ENCODE measurements around the gene OXT.
"Not testable (repeated sequence)": the region's sequence is repeated elsewhere in the genome, so short reads cannot be mapped to it uniquely, and the experiment has no call there.

Gene OXT

DNA sequence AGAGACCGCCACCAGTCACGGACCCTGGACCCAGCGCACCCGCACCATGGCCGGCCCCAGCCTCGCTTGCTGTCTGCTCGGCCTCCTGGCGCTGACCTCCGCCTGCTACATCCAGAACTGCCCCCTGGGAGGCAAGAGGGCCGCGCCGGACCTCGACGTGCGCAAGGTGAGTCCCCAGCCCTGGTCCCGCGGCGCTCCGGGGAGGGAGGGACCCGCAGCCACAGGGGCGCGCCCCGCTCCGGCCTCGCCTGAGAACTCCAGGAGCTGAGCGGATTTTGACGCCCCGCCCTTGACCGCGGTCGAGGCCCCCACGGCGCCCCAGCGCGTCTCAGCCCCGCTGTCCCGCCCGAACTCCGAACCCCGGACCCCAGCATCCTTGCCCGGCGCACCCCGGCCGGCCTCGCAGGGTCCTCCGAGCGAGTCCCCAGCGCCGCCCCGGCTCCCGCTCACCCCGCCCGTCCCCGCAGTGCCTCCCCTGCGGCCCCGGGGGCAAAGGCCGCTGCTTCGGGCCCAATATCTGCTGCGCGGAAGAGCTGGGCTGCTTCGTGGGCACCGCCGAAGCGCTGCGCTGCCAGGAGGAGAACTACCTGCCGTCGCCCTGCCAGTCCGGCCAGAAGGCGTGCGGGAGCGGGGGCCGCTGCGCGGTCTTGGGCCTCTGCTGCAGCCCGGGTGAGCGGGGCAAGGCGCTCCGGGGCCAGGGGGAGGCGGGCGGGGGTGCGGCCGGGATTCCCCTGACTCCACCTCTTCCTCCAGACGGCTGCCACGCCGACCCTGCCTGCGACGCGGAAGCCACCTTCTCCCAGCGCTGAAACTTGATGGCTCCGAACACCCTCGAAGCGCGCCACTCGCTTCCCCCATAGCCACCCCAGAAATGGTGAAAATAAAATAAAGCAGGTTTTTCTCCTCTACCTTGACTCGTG, at the start of gene OXT:
Gene OXT (plus strand): TSS at position 11 of the 920 bp plus-strand sequence. CDS start 36 bp downstream, at position 47.
- no peak for ATAC-seq
- TF ChIP-seq OSR1 (CRISPR knock-in tag; IDR thresholded peaks at IDR 0.05) (no peak), CSDC2 (CRISPR knock-in tag; IDR thresholded peaks at IDR 0.05) (no peak)

DNA sequence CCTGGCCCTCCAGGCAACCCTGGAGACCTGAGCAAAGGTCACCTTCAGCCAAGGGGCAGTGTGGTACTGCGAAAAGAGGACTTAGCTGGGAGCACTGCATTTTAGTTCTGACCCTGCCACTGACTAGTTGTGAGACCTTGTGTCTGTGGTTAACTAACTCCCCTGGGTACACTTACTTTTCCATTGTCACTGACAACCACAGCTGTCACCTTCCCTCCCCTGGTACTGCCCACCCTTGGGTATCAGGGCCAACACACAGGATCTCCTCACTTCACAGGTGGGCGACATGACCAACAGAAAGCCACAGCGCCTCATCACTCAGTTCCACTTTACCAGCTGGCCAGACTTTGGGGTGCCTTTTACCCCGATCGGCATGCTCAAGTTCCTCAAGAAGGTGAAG, 49.6 kb upstream of the OXT start:
- TF ChIP-seq, protein P1, sequence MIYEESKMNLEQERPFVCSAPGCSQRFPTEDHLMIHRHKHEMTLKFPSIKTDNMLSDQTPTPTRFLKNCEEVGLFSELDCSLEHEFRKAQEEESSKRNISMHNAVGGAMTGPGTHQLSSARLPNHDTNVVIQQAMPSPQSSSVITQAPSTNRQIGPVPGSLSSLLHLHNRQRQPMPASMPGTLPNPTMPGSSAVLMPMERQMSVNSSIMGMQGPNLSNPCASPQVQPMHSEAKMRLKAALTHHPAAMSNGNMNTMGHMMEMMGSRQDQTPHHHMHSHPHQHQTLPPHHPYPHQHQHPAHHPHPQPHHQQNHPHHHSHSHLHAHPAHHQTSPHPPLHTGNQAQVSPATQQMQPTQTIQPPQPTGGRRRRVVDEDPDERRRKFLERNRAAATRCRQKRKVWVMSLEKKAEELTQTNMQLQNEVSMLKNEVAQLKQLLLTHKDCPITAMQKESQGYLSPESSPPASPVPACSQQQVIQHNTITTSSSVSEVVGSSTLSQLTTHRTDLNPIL (CRISPR knock-in tag; IDR thresholded peaks at IDR 0.05; ENCODE audit: low read depth) = no peak
- no peak for TF ChIP-seq OSR1 (CRISPR knock-in tag; IDR thresholded peaks at IDR 0.05)
- no peak for TF ChIP-seq BACH2 (CRISPR knock-in tag; IDR thresholded peaks at IDR 0.05; ENCODE audit: borderline replicate concordance)
- no peak for TF ChIP-seq TCF4 (CRISPR knock-in tag; IDR thresholded peaks at IDR 0.05; ENCODE audit: borderline replicate concordance)
- TF ChIP-seq, protein P2, sequence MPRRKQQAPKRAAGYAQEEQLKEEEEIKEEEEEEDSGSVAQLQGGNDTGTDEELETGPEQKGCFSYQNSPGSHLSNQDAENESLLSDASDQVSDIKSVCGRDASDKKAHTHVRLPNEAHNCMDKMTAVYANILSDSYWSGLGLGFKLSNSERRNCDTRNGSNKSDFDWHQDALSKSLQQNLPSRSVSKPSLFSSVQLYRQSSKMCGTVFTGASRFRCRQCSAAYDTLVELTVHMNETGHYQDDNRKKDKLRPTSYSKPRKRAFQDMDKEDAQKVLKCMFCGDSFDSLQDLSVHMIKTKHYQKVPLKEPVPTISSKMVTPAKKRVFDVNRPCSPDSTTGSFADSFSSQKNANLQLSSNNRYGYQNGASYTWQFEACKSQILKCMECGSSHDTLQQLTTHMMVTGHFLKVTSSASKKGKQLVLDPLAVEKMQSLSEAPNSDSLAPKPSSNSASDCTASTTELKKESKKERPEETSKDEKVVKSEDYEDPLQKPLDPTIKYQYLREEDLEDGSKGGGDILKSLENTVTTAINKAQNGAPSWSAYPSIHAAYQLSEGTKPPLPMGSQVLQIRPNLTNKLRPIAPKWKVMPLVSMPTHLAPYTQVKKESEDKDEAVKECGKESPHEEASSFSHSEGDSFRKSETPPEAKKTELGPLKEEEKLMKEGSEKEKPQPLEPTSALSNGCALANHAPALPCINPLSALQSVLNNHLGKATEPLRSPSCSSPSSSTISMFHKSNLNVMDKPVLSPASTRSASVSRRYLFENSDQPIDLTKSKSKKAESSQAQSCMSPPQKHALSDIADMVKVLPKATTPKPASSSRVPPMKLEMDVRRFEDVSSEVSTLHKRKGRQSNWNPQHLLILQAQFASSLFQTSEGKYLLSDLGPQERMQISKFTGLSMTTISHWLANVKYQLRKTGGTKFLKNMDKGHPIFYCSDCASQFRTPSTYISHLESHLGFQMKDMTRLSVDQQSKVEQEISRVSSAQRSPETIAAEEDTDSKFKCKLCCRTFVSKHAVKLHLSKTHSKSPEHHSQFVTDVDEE (CRISPR knock-in tag; IDR thresholded peaks at IDR 0.05) = no peak
- no peak for TF ChIP-seq ARNTL (CRISPR knock-in tag; IDR thresholded peaks at IDR 0.05; ENCODE audit: borderline replicate concordance, low read depth)
- TF ChIP-seq ESRRG (CRISPR knock-in tag; IDR thresholded peaks at IDR 0.05) = no peak
- TF ChIP-seq, protein P3, sequence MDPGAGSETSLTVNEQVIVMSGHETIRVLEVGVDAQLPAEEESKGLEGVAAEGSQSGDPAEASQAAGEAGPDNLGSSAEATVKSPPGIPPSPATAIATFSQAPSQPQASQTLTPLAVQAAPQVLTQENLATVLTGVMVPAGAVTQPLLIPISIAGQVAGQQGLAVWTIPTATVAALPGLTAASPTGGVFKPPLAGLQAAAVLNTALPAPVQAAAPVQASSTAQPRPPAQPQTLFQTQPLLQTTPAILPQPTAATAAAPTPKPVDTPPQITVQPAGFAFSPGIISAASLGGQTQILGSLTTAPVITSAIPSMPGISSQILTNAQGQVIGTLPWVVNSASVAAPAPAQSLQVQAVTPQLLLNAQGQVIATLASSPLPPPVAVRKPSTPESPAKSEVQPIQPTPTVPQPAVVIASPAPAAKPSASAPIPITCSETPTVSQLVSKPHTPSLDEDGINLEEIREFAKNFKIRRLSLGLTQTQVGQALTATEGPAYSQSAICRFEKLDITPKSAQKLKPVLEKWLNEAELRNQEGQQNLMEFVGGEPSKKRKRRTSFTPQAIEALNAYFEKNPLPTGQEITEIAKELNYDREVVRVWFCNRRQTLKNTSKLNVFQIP (CRISPR knock-in tag; IDR thresholded peaks at IDR 0.05; ENCODE audit: borderline replicate concordance, low read depth) = no peak
- TF ChIP-seq PPARA (CRISPR knock-in tag; IDR thresholded peaks at IDR 0.05; ENCODE audit: borderline replicate concordance) = no peak
- TF ChIP-seq CSDC2 (CRISPR knock-in tag; IDR thresholded peaks at IDR 0.05) = no peak
- TF ChIP-seq, protein P4, sequence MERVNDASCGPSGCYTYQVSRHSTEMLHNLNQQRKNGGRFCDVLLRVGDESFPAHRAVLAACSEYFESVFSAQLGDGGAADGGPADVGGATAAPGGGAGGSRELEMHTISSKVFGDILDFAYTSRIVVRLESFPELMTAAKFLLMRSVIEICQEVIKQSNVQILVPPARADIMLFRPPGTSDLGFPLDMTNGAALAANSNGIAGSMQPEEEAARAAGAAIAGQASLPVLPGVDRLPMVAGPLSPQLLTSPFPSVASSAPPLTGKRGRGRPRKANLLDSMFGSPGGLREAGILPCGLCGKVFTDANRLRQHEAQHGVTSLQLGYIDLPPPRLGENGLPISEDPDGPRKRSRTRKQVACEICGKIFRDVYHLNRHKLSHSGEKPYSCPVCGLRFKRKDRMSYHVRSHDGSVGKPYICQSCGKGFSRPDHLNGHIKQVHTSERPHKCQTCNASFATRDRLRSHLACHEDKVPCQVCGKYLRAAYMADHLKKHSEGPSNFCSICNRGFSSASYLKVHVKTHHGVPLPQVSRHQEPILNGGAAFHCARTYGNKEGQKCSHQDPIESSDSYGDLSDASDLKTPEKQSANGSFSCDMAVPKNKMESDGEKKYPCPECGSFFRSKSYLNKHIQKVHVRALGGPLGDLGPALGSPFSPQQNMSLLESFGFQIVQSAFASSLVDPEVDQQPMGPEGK (CRISPR knock-in tag; IDR thresholded peaks at IDR 0.05; ENCODE audit: borderline replicate concordance) = no peak
- TF ChIP-seq, protein P5, sequence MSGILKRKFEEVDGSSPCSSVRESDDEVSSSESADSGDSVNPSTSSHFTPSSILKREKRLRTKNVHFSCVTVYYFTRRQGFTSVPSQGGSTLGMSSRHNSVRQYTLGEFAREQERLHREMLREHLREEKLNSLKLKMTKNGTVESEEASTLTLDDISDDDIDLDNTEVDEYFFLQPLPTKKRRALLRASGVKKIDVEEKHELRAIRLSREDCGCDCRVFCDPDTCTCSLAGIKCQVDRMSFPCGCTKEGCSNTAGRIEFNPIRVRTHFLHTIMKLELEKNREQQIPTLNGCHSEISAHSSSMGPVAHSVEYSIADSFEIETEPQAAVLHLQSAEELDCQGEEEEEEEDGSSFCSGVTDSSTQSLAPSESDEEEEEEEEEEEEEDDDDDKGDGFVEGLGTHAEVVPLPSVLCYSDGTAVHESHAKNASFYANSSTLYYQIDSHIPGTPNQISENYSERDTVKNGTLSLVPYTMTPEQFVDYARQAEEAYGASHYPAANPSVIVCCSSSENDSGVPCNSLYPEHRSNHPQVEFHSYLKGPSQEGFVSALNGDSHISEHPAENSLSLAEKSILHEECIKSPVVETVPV (CRISPR knock-in tag; IDR thresholded peaks at IDR 0.05) = no peak
- no peak for ATAC-seq

DNA sequence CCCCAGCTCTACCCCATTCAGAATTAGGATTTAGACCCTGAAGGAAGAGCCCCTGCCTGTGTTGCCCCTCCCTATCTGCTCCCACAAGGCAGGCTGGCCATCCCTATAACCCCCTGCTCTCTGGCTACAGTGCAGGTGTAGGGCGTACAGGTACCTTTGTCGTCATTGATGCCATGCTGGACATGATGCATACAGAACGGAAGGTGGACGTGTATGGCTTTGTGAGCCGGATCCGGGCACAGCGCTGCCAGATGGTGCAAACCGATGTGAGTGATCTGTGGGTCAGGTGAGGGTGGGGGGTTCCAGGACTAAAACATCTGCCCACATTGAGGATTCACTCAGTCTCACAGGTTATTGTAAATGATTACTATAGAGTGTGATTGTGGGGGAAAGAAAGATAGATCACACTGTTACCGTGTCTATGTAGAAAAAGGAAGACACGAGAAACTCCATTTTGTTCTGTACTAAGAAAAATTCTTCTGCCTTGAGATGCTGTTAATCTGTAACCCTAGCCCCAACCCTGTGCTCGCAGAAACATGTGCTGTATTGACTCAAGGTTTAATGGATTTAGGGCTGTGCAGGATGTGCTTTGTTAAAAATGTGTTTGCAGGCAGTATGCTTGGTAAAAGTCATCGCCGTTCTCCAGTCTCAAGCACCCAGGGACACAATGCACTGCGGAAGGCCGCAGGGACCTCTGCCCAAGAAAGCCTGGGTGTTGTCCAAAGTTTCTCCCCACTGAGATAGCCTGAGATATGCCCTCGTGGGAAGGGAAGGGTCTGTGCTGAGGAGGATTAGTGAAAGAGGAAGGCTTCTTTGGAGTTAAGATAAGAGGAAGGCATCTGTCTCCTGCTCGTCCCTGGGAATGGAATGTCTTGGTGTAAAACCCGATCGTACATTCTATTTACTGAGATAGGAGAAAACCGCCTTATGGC, 48.6 kb upstream of the OXT start:
- not testable (repeated sequence) for ATAC-seq

DNA sequence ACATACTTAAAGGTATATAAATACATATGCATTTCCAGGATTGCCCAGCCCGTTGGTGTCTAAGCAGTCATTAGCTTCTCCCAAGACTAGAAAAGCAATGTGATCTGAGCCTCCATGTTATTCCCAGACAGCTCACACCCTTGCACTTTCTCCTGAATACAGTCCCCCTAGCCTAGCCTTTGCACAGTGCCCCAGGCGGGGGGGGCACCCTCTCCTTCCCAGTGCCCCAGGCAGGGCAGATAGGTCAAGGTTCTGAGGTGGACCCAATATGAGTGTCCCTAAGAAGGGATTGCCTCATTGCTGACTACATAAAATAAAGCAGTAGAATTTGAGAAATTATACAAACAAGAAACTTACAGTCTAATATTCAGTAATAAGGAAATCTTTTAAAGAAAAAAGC, 43.4 kb upstream of the OXT start:
- ATAC-seq = no peak
- TF ChIP-seq ESRRG (CRISPR knock-in tag; IDR thresholded peaks at IDR 0.05) (no peak), PPARA (CRISPR knock-in tag; IDR thresholded peaks at IDR 0.05; ENCODE audit: borderline replicate concordance) (no peak), ZNF70 (CRISPR knock-in tag; IDR thresholded peaks at IDR 0.05) (no peak), ARNTL (CRISPR knock-in tag; IDR thresholded peaks at IDR 0.05; ENCODE audit: borderline replicate concordance, low read depth) (no peak), BACH2 (CRISPR knock-in tag; IDR thresholded peaks at IDR 0.05; ENCODE audit: borderline replicate concordance) (no peak), CSDC2 (CRISPR knock-in tag; IDR thresholded peaks at IDR 0.05) (no peak), ISL1 (CRISPR knock-in tag; IDR thresholded peaks at IDR 0.05) (no peak), ZFP30 (CRISPR knock-in tag; IDR thresholded peaks at IDR 0.05) (no peak)
- TF ChIP-seq, protein P1 (CRISPR knock-in tag; IDR thresholded peaks at IDR 0.05; ENCODE audit: low read depth) = no peak
- TF ChIP-seq, protein P5 (CRISPR knock-in tag; IDR thresholded peaks at IDR 0.05) = no peak
- TF ChIP-seq, protein P2 (CRISPR knock-in tag; IDR thresholded peaks at IDR 0.05) = no peak

Data from SK-N-SH treated with all-trans-retinoic acid at 6 μM for 48 hours (cell line).